ENCODE results near the gene PBXIP1. TPM values are rescaled to one million over a fixed set of nuclear protein-coding genes. Genes with fewer than 3 reads are reported as not detected.
"Not testable (repeated sequence)": the region's sequence is repeated elsewhere in the genome, so short reads cannot be mapped to it uniquely, and the experiment has no call there.

The PBXIP1 gene
- total RNA-seq, 1 donor from 2014 or later, result 49.6 TPM

GRCh38 chr1:154998818-154999570, 43.1 kb upstream of the PBXIP1 start:
- no peak for DNase-seq (ENCODE audit: low read depth)
- peak; percentile 96 for TF ChIP-seq CTCF (conservative IDR thresholded peaks at IDR 0.05; ENCODE audit: low read depth, low read length)
- H3K4me3 ChIP-seq (ENCODE audit: low read depth, low read length), result peak overlapping the region; percentile 74

- peak; percentile 26 for TF ChIP-seq CTCF (conservative IDR thresholded peaks at IDR 0.05; ENCODE audit: low read depth, low read length)
- DNase-seq (ENCODE audit: low read depth), result no peak
- no peak overlapping the region for H3K4me3 ChIP-seq (ENCODE audit: low read depth, low read length)
Measured at GRCh38 chr1:154998201-154998780, 42.4 kb upstream of the PBXIP1 start.

GRCh38 chr1:154996966-154997701, 41.2 kb upstream of the PBXIP1 start:
- no peak for TF ChIP-seq CTCF (conservative IDR thresholded peaks at IDR 0.05; ENCODE audit: low read depth, low read length)
- no peak for DNase-seq (ENCODE audit: low read depth)
- no peak overlapping the region for H3K4me3 ChIP-seq (ENCODE audit: low read depth, low read length)

- TF ChIP-seq CTCF (conservative IDR thresholded peaks at IDR 0.05; ENCODE audit: low read depth, low read length), result peak; percentile 58
- not testable (repeated sequence) for H3K4me3 ChIP-seq (ENCODE audit: low read depth, low read length); DNase-seq (ENCODE audit: low read depth)
Measured at GRCh38 chr1:154995301-154995983, 39.5 kb upstream of the PBXIP1 start.

- no peak for DNase-seq (ENCODE audit: low read depth)
- H3K4me3 ChIP-seq (ENCODE audit: low read depth, low read length), result no peak overlapping the region
- no peak for TF ChIP-seq CTCF (conservative IDR thresholded peaks at IDR 0.05; ENCODE audit: low read depth, low read length)
Measured at GRCh38 chr1:154994591-154994990, 38.7 kb upstream of the PBXIP1 start.

- no peak for TF ChIP-seq CTCF (conservative IDR thresholded peaks at IDR 0.05; ENCODE audit: low read depth, low read length)
- H3K4me3 ChIP-seq (ENCODE audit: low read depth, low read length), result no peak overlapping the region
- no peak for DNase-seq (ENCODE audit: low read depth)
Measured at GRCh38 chr1:154994269-154994587, 38.3 kb upstream of the PBXIP1 start.
